Neuronal stem cell (in vitro differentiated cells): ENCODE data around the gene PEMT.

Source experiments
- DNase-seq: peaks from one replicate; pipeline ENCODE4 v3.0.0-alpha.2; 2013; ENCODE audit warnings: low spot score
- H2AFZ ChIP-seq: one replicate; pipeline ENCODE4 v1.6.1; 2013; ENCODE audit warnings: mild to moderate bottlenecking, low read length, inconsistent platforms
- H2AK5ac ChIP-seq: 2 replicates; pipeline ENCODE4 v1.6.1; 2013; ENCODE audit warnings: low read depth, mild to moderate bottlenecking, inconsistent platforms, low read length, moderate library complexity, mixed read lengths
- H2BK120ac ChIP-seq: 2 replicates; pipeline ENCODE4 v1.6.1; 2013; ENCODE audit warnings: low read depth, mild to moderate bottlenecking, inconsistent platforms, low read length, moderate library complexity, mixed read lengths
- H2BK12ac ChIP-seq: one replicate; pipeline ENCODE4 v1.6.1; 2013; ENCODE audit warnings: low read length, inconsistent platforms
- H2BK15ac ChIP-seq: 2 replicates; pipeline ENCODE4 v1.6.1; 2013; ENCODE audit warnings: mild to moderate bottlenecking, low read length, inconsistent platforms, mixed read lengths
- H2BK5ac ChIP-seq: one replicate; pipeline ENCODE4 v1.6.1; 2013; ENCODE audit warnings: inconsistent platforms, mild to moderate bottlenecking, low read length, moderate library complexity
- H3K14ac ChIP-seq: one replicate; pipeline ENCODE4 v1.6.1; 2013; ENCODE audit warnings: low read length, inconsistent platforms
- H3K18ac ChIP-seq: 2 replicates; pipeline ENCODE4 v1.6.1; 2013; ENCODE audit warnings: low read length, inconsistent platforms
- H3K23ac ChIP-seq: 2 replicates; pipeline ENCODE4 v1.6.1; 2013; ENCODE audit warnings: low read depth, mild to moderate bottlenecking, mixed read lengths, low read length, inconsistent platforms; ENCODE audit not compliant: poor library complexity
- H3K27ac ChIP-seq: replicated peaks from 3 replicates; pipeline ENCODE4 v1.5.1; 2013; ENCODE audit warnings: low read length, inconsistent platforms
- H3K27me3 ChIP-seq, 3 experiments: 2 replicates each; pipeline ENCODE4 v1.6.1; 2013; ENCODE audit warnings: low read length in 3 of 3, mild to moderate bottlenecking in 2 of 3, inconsistent platforms in 1 of 3, low read depth in 1 of 3, mixed read lengths in 1 of 3, moderate library complexity in 1 of 3; ENCODE audit not compliant: control insufficient read depth in 3 of 3, insufficient read depth in 3 of 3
- H3K36me3 ChIP-seq, 2 donors: replicated peaks in 1 of 2; 2 replicates each; pipeline ENCODE4 v1.6.1; 2013; ENCODE audit warnings: low read length in 2 of 2; ENCODE audit not compliant: control insufficient read depth in 2 of 2, insufficient read depth in 2 of 2
- H3K4ac ChIP-seq: 2 replicates; pipeline ENCODE4 v1.6.1; 2013; ENCODE audit warnings: inconsistent platforms, mild to moderate bottlenecking, low read length, moderate library complexity
- H3K4me1 ChIP-seq, 2 donors: 1 replicate in 1 of 2; 2 replicates in 1 of 2; pipeline ENCODE4 v1.6.1; 2013; ENCODE audit warnings: low read length in 2 of 2, low read depth in 1 of 2; ENCODE audit not compliant: control insufficient read depth in 2 of 2, insufficient read depth in 1 of 2
- H3K4me2 ChIP-seq: one replicate; pipeline ENCODE4 v1.6.1; 2013; ENCODE audit warnings: mild to moderate bottlenecking, low read length, inconsistent platforms; ENCODE audit not compliant: insufficient read depth, poor library complexity, severe bottlenecking
- H3K4me3 ChIP-seq, 2 donors: 2 replicates each; pipeline ENCODE4 v1.5.1; 2013; ENCODE audit warnings: low read length in 2 of 2, mild to moderate bottlenecking in 2 of 2, inconsistent platforms in 1 of 2, moderate library complexity in 1 of 2
- H3K79me1 ChIP-seq: one replicate; pipeline ENCODE4 v1.6.1; 2013; ENCODE audit warnings: low read depth, mild to moderate bottlenecking, inconsistent platforms, low read length, moderate library complexity
- H3K9ac ChIP-seq: one replicate; pipeline ENCODE4 v1.6.1; 2013; ENCODE audit warnings: mild to moderate bottlenecking, low read depth, low read length, inconsistent platforms; ENCODE audit not compliant: poor library complexity
- H3K9me3 ChIP-seq, 2 donors: replicated peaks in 1 of 2; 2 replicates each; pipeline versions ENCODE3 to v1.6.1; 2013; ENCODE audit warnings: low read length in 2 of 2, mild to moderate bottlenecking in 2 of 2, inconsistent platforms in 1 of 2, low read depth in 1 of 2, mixed read lengths in 1 of 2, moderate library complexity in 1 of 2; ENCODE audit not compliant: control insufficient read depth in 2 of 2, insufficient read depth in 1 of 2
- H4K8ac ChIP-seq: one replicate; pipeline ENCODE4 v1.6.1; 2013; ENCODE audit warnings: low read depth, mild to moderate bottlenecking, inconsistent platforms, low read length, moderate library complexity
- H4K91ac ChIP-seq: one replicate; pipeline ENCODE4 v1.6.1; 2013; ENCODE audit warnings: low read length, low read depth, mild to moderate bottlenecking, inconsistent platforms; ENCODE audit not compliant: poor library complexity
- WGBS, 2 donors: extraction: QIAGEN DNeasy Blood & Tissue Kit; methylation state at CpG; one replicate each; pipeline ENCODE4 v1.1.7; 2013; ENCODE audit warnings: missing lambda C conversion rate in 2 of 2, mixed read lengths in 1 of 2; ENCODE audit not compliant: insufficient read length in 2 of 2, insufficient replicate concordance in 1 of 2; ENCODE audit errors: extremely low coverage in 2 of 2; 5-methylcytosine and 5-hydroxymethylcytosine counted together

PEMT gene

DNA sequence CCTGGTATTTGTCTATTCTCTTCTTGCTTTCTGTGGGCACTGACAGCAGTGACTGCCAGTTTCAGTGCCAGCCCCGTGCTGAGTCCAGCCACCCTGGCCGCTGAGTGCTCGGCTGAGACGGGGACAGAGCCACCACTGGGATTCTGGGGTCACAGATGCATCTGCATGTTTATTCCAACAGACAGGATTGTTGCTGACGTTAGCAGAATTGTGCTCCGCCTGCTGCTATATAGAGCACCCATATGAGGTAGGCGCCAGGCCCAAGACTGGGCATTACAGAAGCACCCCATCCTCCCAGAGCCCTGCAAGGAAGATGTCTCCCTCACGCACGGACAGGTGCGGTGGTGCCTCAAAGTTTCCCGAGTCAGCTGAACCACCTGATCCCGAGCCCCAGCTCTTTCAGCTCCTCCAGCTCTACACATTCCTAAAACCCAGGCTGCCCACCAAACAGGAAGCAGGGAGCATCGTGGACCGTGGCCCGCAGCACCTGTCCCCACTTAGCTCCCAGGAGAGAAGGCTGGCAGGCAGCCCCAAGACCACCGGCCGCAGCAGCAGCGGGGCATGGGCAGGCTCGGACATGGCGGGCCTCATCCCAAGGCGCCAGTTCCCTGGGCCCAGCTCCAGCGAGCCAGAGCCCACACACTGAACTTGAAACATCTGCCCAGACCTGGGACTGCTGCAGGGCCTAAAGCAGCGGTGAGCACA lies 50.4 kb downstream of the PEMT start:
- no peak overlapping the region for H3K27ac ChIP-seq
- no CpG with 5 or more reads among the region's 23 CpGs for WGBS, 2 donors

DNA sequence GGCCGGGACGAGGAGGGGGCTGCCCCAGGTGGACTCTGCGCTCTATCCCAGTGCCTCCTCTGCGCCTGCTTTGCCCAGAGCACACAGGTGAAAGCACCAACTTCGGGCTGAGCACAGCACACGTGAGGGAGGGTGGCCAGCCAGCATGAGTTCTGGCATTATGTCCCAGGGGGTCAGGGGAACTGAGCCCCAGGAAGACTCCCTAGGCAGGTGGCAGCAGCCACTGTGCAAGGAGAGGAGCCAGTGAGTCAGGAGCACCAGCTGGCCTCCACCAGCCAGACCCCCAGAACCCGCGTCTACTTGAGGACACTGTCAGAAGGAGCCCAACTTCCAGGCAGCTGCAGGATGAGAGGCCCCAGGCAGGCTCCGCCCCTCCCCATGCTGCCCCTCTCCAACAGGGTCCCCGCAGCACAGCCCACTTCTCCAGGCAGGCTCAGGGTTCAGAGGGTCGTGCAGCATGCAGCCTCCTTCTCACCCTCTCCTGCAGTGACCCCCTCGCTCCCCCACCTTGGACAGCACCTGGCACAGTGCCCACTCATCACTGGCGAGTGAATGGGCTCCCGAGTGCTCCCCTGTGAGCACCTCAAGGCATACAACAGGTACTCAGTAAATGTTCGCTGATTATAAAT lies 51.1 kb downstream of the PEMT start:
- peak overlapping the region; percentile 7 for H2BK15ac ChIP-seq
- no peak for DNase-seq
- H3K36me3 ChIP-seq = no peaks in the 10 kb centered on the region
- H3K4me1 ChIP-seq = peaks cover 5 to 8% of the 10 kb centered on the region in 2 donors
- no CpG with 5 or more reads among the region's 15 CpGs for WGBS, 2 donors
- H3K27me3 ChIP-seq = no peaks in the 10 kb centered on the region
- H3K4ac ChIP-seq = no peak overlapping the region
- H3K4me2 ChIP-seq = no peak overlapping the region
- no peak overlapping the region for H4K8ac ChIP-seq
- peak overlapping the region; percentile 65 for H3K18ac ChIP-seq
- H2BK12ac ChIP-seq = peak overlapping the region; percentile 35
- H3K79me1 ChIP-seq = no peaks in the 10 kb centered on the region
- peak overlapping the region; percentile 47 for H2AFZ ChIP-seq
- peak overlapping the region; percentile 30 for H2AK5ac ChIP-seq
- no peak overlapping the region for H3K27ac ChIP-seq
- H3K9me3 ChIP-seq = peaks cover 0 to 2% of the 10 kb centered on the region in 2 donors
- H2BK5ac ChIP-seq = peak overlapping the region; percentile 43
- no peak overlapping the region for H3K14ac ChIP-seq
- no peak overlapping the region for H2BK120ac ChIP-seq
- no peak overlapping the region for H3K23ac ChIP-seq
- peak overlapping the region; percentile 53 for H3K9ac ChIP-seq
- H4K91ac ChIP-seq = no peak overlapping the region
- no peak overlapping the region for H3K4me3 ChIP-seq

More for the DNA sequence above, 50.4 kb downstream of the PEMT start:
- H3K79me1 ChIP-seq = no peaks in the 10 kb centered on the region
- H3K9me3 ChIP-seq = peaks cover 0 to 2% of the 10 kb centered on the region in 2 donors
- H3K9ac ChIP-seq = no peak overlapping the region
- peak overlapping the region; percentile 67 for H2AK5ac ChIP-seq
- H3K27me3 ChIP-seq = no peaks in the 10 kb centered on the region
- H4K8ac ChIP-seq = no peak overlapping the region
- no peak overlapping the region for H4K91ac ChIP-seq
- no peak overlapping the region for H3K4me3 ChIP-seq
- H2AFZ ChIP-seq = no peak overlapping the region
- peak overlapping the region; percentile 38 for H2BK15ac ChIP-seq
- H2BK12ac ChIP-seq = no peak overlapping the region
- no peak for DNase-seq
- no peak overlapping the region for H2BK5ac ChIP-seq
- H3K4me2 ChIP-seq = no peak overlapping the region
- no peak overlapping the region for H3K23ac ChIP-seq
- H3K4me1 ChIP-seq = peaks cover 5 to 8% of the 10 kb centered on the region in 2 donors
- H3K36me3 ChIP-seq = no peaks in the 10 kb centered on the region
- no peak overlapping the region for H3K14ac ChIP-seq
- peak overlapping the region; percentile 69 for H3K18ac ChIP-seq
- H3K4ac ChIP-seq = no peak overlapping the region
- H2BK120ac ChIP-seq = no peak overlapping the region

DNA sequence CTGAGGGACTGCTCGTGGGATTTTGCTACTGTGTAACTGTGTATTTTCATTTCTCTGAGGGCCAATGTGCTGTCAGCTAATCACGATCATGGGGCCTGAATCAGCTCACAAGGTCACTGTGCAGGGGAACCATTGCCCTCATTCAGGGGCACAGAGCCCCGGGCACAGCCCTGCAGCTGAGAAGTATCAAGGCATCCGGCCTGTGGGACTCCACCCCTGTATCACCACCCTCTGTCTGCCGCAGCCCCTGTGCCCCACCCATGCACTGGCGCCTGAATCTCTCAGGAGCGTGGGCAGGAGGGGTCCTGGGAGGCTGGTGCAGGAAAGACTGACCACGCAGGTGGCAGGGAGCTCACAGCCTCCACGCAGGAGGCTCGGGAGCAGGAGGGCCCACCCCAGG lies 51.9 kb downstream of the PEMT start:
- Histone ChIP-seq H3K9me3 (peaks cover 0 to 2% of the 10 kb centered on the region in 2 donors), H3K4ac (no peak overlapping the region), H2BK120ac (no peak overlapping the region), H2BK15ac (peak overlapping the region; percentile 7), H3K18ac (peak overlapping the region; percentile 65), H2BK12ac (no peak overlapping the region), H3K79me1 (no peaks in the 10 kb centered on the region), H3K14ac (peak overlapping the region; percentile 94), H3K4me1 (peaks cover 5 to 8% of the 10 kb centered on the region in 2 donors), H4K8ac (no peak overlapping the region), H4K91ac (no peak overlapping the region), H3K4me2 (no peak overlapping the region), H2AK5ac (peak overlapping the region; percentile 23), H3K27ac (no peak overlapping the region), H3K27me3 (no peaks in the 10 kb centered on the region), H3K36me3 (no peaks in the 10 kb centered on the region), H2AFZ (no peak overlapping the region), H2BK5ac (no peak overlapping the region), H3K23ac (no peak overlapping the region), H3K4me3 (no peak overlapping the region), H3K9ac (peak overlapping the region; percentile 32)
- no peak for DNase-seq
- WGBS, 2 donors = no CpG with 5 or more reads among the region's 10 CpGs
